Ishikawa (cell line): ENCODE data around the gene ZNF618.

Experiments used
- CEBPB ChIP-seq: IDR thresholded peaks from 2 replicates; pipeline ENCODE4 v1.6.1; 2012
- CREB1 ChIP-seq: IDR thresholded peaks from 2 replicates; pipeline ENCODE4 v1.6.1; 2012; ENCODE audit warnings: low read depth
- EGR1 ChIP-seq: IDR thresholded peaks from 2 replicates; pipeline ENCODE4 v1.6.1; 2012
- EP300 ChIP-seq: IDR thresholded peaks from 2 replicates; pipeline ENCODE4 v1.6.1; 2012; ENCODE audit warnings: borderline replicate concordance
- FOXM1 ChIP-seq: IDR thresholded peaks from 2 replicates; pipeline ENCODE4 v1.6.1; 2012; ENCODE audit warnings: low read depth, borderline replicate concordance
- NFIC ChIP-seq: IDR thresholded peaks from 2 replicates; pipeline ENCODE4 v1.6.1; 2012
- RAD21 ChIP-seq: IDR thresholded peaks from 2 replicates; pipeline ENCODE4 v1.6.1; 2012; ENCODE audit warnings: low read depth
- TAF1 ChIP-seq: IDR thresholded peaks from 2 replicates; pipeline ENCODE4 v1.6.1; 2012; ENCODE audit warnings: low read depth, mild to moderate bottlenecking
- TCF12 ChIP-seq: IDR thresholded peaks from 2 replicates; pipeline ENCODE4 v1.6.1; 2012; ENCODE audit warnings: low read depth
- TEAD4 ChIP-seq: IDR thresholded peaks from 2 replicates; pipeline ENCODE4 v1.6.1; 2012
- USF1 ChIP-seq: IDR thresholded peaks from 2 replicates; pipeline ENCODE4 v1.6.1; 2012
- YY1 ChIP-seq: IDR thresholded peaks from 2 replicates; pipeline ENCODE4 v1.6.1; 2012; ENCODE audit warnings: low read depth
- ZBTB7A ChIP-seq: IDR thresholded peaks from 2 replicates; pipeline ENCODE4 v1.6.1; 2012; ENCODE audit warnings: low read depth
- TF ChIP-seq, protein P1 (sequence below): IDR thresholded peaks from 2 replicates; pipeline ENCODE4 v1.6.1; 2012; ENCODE audit warnings: low read depth, mild to moderate bottlenecking
- TF ChIP-seq, protein P2 (sequence below): IDR thresholded peaks from 2 replicates; pipeline ENCODE4 v1.6.1; 2012

The ZNF618 gene

DNA sequence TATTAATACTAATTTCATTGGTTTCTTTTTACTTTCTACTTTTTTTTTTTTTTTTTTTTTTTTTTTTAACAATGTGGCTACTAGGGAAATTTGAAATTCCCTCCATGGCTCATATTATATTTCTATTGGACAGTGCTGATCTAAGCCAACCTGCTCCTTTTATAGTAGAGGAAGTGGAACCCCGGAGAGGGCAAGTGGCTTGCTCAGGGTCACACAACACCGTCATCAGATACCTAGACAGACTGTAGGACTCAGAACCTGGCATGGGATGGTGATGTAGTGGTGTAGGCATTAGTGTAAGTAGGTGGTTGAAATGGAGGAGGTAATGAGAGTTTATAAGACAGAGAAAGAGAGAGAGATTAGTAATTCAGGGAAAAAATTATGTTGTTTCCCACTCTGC is 10.8 kb downstream of the ZNF618 start:
- TF ChIP-seq FOXM1 = no peak

DNA sequence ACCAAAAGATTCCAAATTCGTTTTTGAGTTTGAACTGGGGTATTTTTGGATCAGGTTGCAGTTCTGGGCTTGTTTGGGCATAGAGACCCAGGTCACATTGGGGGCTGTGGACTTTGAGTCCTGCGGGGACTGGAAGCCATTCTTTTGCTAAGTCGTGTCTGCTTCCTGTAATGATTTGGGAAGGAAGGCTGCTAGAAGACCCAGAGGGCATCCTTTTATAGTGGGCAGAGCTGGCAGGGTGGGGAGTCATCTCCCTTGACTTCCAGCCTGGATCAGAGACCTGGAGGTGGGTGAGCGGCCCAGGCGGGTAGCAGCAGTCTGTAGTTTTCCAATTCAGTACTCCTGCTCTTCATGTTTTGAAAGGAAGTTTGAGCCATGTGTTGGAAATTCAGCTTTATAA is 11.3 kb downstream of the ZNF618 start:
- TF ChIP-seq CEBPB = no peak
- TF ChIP-seq NFIC = no peak

- TF ChIP-seq FOXM1 (no peak), CEBPB (no peak), RAD21 (no peak), TCF12 (no peak), YY1 (no peak), NFIC (no peak), CREB1 (no peak), TAF1 (no peak), EGR1 (no peak)
- TF ChIP-seq, protein P1, sequence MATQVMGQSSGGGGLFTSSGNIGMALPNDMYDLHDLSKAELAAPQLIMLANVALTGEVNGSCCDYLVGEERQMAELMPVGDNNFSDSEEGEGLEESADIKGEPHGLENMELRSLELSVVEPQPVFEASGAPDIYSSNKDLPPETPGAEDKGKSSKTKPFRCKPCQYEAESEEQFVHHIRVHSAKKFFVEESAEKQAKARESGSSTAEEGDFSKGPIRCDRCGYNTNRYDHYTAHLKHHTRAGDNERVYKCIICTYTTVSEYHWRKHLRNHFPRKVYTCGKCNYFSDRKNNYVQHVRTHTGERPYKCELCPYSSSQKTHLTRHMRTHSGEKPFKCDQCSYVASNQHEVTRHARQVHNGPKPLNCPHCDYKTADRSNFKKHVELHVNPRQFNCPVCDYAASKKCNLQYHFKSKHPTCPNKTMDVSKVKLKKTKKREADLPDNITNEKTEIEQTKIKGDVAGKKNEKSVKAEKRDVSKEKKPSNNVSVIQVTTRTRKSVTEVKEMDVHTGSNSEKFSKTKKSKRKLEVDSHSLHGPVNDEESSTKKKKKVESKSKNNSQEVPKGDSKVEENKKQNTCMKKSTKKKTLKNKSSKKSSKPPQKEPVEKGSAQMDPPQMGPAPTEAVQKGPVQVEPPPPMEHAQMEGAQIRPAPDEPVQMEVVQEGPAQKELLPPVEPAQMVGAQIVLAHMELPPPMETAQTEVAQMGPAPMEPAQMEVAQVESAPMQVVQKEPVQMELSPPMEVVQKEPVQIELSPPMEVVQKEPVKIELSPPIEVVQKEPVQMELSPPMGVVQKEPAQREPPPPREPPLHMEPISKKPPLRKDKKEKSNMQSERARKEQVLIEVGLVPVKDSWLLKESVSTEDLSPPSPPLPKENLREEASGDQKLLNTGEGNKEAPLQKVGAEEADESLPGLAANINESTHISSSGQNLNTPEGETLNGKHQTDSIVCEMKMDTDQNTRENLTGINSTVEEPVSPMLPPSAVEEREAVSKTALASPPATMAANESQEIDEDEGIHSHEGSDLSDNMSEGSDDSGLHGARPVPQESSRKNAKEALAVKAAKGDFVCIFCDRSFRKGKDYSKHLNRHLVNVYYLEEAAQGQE = no peak
- TF ChIP-seq, protein P2, sequence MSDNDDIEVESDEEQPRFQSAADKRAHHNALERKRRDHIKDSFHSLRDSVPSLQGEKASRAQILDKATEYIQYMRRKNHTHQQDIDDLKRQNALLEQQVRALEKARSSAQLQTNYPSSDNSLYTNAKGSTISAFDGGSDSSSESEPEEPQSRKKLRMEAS = no peak
Observed at GRCh38 chr9:113888336-113888735, 12.2 kb downstream of the ZNF618 start.

GRCh38 chr9:113888976-113889375 is 12.9 kb downstream of the ZNF618 start:
- TF ChIP-seq TEAD4 (no peak), USF1 (no peak), YY1 (no peak), TCF12 (no peak), CREB1 (no peak), TAF1 (no peak), EP300 (no peak), ZBTB7A (no peak), RAD21 (no peak), FOXM1 (no peak), CEBPB (no peak), EGR1 (no peak), NFIC (no peak)
- TF ChIP-seq, protein P2 = no peak
- TF ChIP-seq, protein P1 = no peak

DNA sequence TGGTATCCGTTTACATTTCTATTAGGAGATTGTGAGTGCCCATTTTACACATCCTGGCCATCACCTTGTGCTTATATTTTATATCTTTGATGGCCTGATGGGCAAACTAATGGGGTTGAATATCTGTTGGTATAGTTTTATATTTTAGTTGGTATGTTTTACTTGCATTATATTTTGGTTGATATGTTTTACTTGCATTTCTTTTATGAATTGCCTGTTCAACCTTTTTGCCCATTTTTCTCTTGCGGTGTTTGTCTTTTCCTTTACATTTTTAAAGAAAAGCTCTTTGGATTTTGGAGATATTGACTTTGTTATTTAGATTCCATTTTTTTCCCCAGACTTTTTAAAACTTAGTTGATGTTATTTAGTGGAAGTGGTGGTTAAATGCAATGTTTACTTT is 14.6 kb downstream of the ZNF618 start:
- no peak for TF ChIP-seq EP300
- no peak for TF ChIP-seq YY1
- TF ChIP-seq EGR1 = no peak
- TF ChIP-seq, protein P2 = no peak
- no peak for TF ChIP-seq TCF12
- no peak for TF ChIP-seq CEBPB
- TF ChIP-seq, protein P1 = no peak
